ENCODE measurements around the gene PRRX2.

- TF ChIP-seq, protein P1, sequence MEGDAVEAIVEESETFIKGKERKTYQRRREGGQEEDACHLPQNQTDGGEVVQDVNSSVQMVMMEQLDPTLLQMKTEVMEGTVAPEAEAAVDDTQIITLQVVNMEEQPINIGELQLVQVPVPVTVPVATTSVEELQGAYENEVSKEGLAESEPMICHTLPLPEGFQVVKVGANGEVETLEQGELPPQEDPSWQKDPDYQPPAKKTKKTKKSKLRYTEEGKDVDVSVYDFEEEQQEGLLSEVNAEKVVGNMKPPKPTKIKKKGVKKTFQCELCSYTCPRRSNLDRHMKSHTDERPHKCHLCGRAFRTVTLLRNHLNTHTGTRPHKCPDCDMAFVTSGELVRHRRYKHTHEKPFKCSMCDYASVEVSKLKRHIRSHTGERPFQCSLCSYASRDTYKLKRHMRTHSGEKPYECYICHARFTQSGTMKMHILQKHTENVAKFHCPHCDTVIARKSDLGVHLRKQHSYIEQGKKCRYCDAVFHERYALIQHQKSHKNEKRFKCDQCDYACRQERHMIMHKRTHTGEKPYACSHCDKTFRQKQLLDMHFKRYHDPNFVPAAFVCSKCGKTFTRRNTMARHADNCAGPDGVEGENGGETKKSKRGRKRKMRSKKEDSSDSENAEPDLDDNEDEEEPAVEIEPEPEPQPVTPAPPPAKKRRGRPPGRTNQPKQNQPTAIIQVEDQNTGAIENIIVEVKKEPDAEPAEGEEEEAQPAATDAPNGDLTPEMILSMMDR (IDR thresholded peaks at IDR 0.05), result no peak
- TF ChIP-seq POLR2A (IDR thresholded peaks at IDR 0.05), result no peak
Measured at GRCh38 chr9:129669141-129669718, 3.8 kb downstream of the PRRX2 start.
